Neural cell (in vitro differentiated cells): Measurements from ENCODE around the gene PDCD1. TPM values are rescaled to one million over a fixed set of nuclear protein-coding genes. Genes with fewer than 3 reads are reported as not detected.

Experiments
- H2AFZ ChIP-seq: fragments of 200-600, 300-800 bp; sonication (generic), shearing (Covaris generic); 2 replicates; pipeline ENCODE4 v1.6.0; 2014; ENCODE audit warnings: low read depth, mild to moderate bottlenecking, antibody characterized with exemption, low read length, moderate library complexity
- H3F3A ChIP-seq: fragments of 200-600 bp; shearing (Covaris generic); 2 replicates; pipeline ENCODE4 v1.6.1; 2016; ENCODE audit warnings: mild to moderate bottlenecking, moderate library complexity, mixed read lengths, antibody characterized with exemption, low read length; ENCODE audit not compliant: insufficient read depth, poor library complexity, severe bottlenecking
- H3K27ac ChIP-seq: fragments of 200-600, 300-800 bp; sonication (generic), shearing (Covaris generic); 2 replicates; pipeline ENCODE4 v1.5.1; 2014; ENCODE audit warnings: mild to moderate bottlenecking, low read length, moderate library complexity
- H3K27me3 ChIP-seq: fragments of 300-800, 200-600 bp; sonication (generic), shearing (Covaris generic); 2 replicates; pipeline ENCODE4 v1.6.0; 2014; ENCODE audit warnings: mild to moderate bottlenecking, low read depth, low read length, moderate library complexity; ENCODE audit not compliant: insufficient read depth
- H3K36me3 ChIP-seq: fragments of 300-800, 200-600 bp; sonication (generic), shearing (Covaris generic); 2 replicates; pipeline ENCODE4 v1.5.1; 2014; ENCODE audit warnings: mild to moderate bottlenecking, antibody characterized with exemption, low read length, moderate library complexity; ENCODE audit not compliant: insufficient read depth
- H3K4me2 ChIP-seq: fragments of 300-800, 200-600 bp; sonication (generic), shearing (Covaris generic); 2 replicates; pipeline ENCODE4 v1.6.0; 2014; ENCODE audit warnings: mild to moderate bottlenecking, low read length
- H3K4me3 ChIP-seq: fragments of 300-800, 200-600 bp; sonication (generic), shearing (Covaris generic); 2 replicates; pipeline ENCODE4 v1.5.1; 2014; ENCODE audit warnings: mild to moderate bottlenecking, low read length, moderate library complexity
- H3K79me2 ChIP-seq: fragments of 200-600 bp; shearing (Covaris generic); replicated peaks from 2 replicates; pipeline ENCODE4 v1.6.0; 2014; ENCODE audit warnings: mild to moderate bottlenecking, low read length, moderate library complexity; ENCODE audit not compliant: insufficient read depth
- H3K9ac ChIP-seq: fragments of 300-800, 200-600 bp; sonication (generic), shearing (Covaris generic); 2 replicates; pipeline ENCODE4 v1.6.1; 2016; ENCODE audit warnings: mild to moderate bottlenecking, low read length, mixed read lengths
- H3K9me2 ChIP-seq: fragments of 200-600 bp; shearing (Covaris generic); 2 replicates; pipeline ENCODE4 v1.6.1; 2016; ENCODE audit warnings: mild to moderate bottlenecking, low read length, mixed read lengths; ENCODE audit not compliant: insufficient read depth
- H3K9me3 ChIP-seq: fragments of 200-600, 300-800 bp; sonication (generic), shearing (Covaris generic); 2 replicates; pipeline ENCODE4 v1.6.1; 2016; ENCODE audit warnings: mild to moderate bottlenecking, mixed run types, low read length, moderate library complexity, mixed read lengths
- H4K20me1 ChIP-seq: fragments of 200-600 bp; shearing (Covaris generic); 2 replicates; pipeline ENCODE4 v1.6.1; 2016; ENCODE audit warnings: mild to moderate bottlenecking, mixed run types; ENCODE audit not compliant: insufficient read depth
- EP300 ChIP-seq: fragments of 450-650 bp; conservative IDR thresholded peaks from 2 replicates; pipeline ENCODE4 v1.6.1; 2014; ENCODE audit warnings: antibody characterized with exemption, mild to moderate bottlenecking, moderate library complexity; ENCODE audit not compliant: poor library complexity, severe bottlenecking
- EZH2 ChIP-seq: fragments of 200-600, 300-800 bp; shearing (Covaris generic), sonication (generic); IDR thresholded peaks from 2 replicates; pipeline ENCODE4 v1.6.1; 2014; ENCODE audit warnings: antibody characterized with exemption, low read length, borderline replicate concordance, mild to moderate bottlenecking; ENCODE audit not compliant: insufficient read depth, poor library complexity, severe bottlenecking
- MXI1 ChIP-seq: fragments of 450-650 bp; conservative IDR thresholded peaks from 2 replicates; pipeline ENCODE4 v1.6.1; 2014; ENCODE audit warnings: antibody characterized with exemption, mild to moderate bottlenecking; ENCODE audit not compliant: poor library complexity, severe bottlenecking
- POLR2AphosphoS5 ChIP-seq: IDR thresholded peaks from 2 replicates; pipeline ENCODE4 v1.6.1; 2012
- RAD21 ChIP-seq: fragments of 450-650 bp; conservative IDR thresholded peaks from 2 replicates; pipeline ENCODE4 v1.6.1; 2014; ENCODE audit warnings: antibody characterized with exemption, mild to moderate bottlenecking, moderate library complexity
- SMC3 ChIP-seq: fragments of 450-650 bp; conservative IDR thresholded peaks from 2 replicates; pipeline ENCODE4 v1.6.1; 2014; ENCODE audit warnings: antibody characterized with exemption, mild to moderate bottlenecking, moderate library complexity; ENCODE audit not compliant: poor library complexity
- TAF1 ChIP-seq: IDR thresholded peaks from 2 replicates; pipeline ENCODE4 v1.6.1; 2012; ENCODE audit warnings: low read depth
- polyA plus RNA-seq: library from polyadenylated mRNA; depleted of rRNA; stranded (reverse); fragments of >200 nt; gene quantifications from 2 replicates; pipeline ENCODE4 v1.2.3, GENCODE V29; 2014
- TF ChIP-seq, protein P1 (sequence below): IDR thresholded peaks from 2 replicates; pipeline ENCODE4 v1.6.1; 2012; ENCODE audit warnings: borderline replicate concordance
- TF ChIP-seq, protein P2 (sequence below): fragments of 450-650 bp; IDR thresholded peaks from 2 replicates; pipeline ENCODE4 v1.5.1; 2014; ENCODE audit warnings: antibody characterized with exemption, mild to moderate bottlenecking, moderate library complexity; ENCODE audit not compliant: poor library complexity, severe bottlenecking

The PDCD1 gene
- polyA plus RNA-seq, 1 donor from 2014 or later, result not detected

DNA sequence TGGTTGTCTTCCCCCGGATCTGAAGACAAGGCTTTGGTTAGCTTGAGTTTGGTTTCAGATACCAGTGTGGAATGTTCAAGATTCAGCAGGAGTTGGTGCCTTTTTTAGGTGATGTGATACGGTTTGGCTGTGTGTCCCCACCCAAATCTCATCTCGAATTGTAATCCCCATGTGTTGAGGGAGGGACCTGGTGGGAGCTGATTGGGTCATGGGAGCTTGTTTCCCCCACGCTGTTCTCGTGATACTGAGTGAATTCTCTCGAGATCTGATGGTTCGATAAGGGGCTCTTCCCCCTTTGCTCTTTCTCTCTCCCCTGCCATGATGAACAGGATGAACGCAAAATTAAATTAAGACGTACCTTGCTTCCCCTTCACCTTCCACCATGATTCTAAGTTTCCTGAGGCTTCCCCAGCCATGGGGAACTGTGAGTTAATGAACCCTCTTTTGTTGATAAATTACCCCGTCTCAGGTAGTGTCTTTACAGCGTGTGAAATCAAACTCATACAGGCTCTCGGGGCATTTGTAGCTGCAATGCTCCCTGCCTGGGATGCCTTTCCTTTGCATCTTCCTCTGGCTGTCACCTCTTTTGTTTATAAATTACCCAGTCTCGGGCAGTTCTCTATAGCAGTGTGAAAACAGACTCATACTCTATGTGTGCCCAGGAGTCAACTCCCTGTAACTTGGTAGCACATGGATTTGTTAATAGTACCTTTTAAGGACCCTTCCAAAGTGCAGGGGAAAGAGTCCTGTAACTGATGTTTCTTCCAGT, 21.3 kb downstream of the PDCD1 start:
- H3K4me2 ChIP-seq, result no peak overlapping the region
- no peak overlapping the region for H3K27ac ChIP-seq
- no peaks in the 10 kb centered on the region for H3K27me3 ChIP-seq
- H3K79me2 ChIP-seq, result no peaks in the 10 kb centered on the region
- no peak overlapping the region for H2AFZ ChIP-seq
- no peaks in the 10 kb centered on the region for H3K9me3 ChIP-seq
- H3K36me3 ChIP-seq, result no peaks in the 10 kb centered on the region
- no peak for TF ChIP-seq TAF1
- no peak for TF ChIP-seq MXI1
- TF ChIP-seq, protein P1, sequence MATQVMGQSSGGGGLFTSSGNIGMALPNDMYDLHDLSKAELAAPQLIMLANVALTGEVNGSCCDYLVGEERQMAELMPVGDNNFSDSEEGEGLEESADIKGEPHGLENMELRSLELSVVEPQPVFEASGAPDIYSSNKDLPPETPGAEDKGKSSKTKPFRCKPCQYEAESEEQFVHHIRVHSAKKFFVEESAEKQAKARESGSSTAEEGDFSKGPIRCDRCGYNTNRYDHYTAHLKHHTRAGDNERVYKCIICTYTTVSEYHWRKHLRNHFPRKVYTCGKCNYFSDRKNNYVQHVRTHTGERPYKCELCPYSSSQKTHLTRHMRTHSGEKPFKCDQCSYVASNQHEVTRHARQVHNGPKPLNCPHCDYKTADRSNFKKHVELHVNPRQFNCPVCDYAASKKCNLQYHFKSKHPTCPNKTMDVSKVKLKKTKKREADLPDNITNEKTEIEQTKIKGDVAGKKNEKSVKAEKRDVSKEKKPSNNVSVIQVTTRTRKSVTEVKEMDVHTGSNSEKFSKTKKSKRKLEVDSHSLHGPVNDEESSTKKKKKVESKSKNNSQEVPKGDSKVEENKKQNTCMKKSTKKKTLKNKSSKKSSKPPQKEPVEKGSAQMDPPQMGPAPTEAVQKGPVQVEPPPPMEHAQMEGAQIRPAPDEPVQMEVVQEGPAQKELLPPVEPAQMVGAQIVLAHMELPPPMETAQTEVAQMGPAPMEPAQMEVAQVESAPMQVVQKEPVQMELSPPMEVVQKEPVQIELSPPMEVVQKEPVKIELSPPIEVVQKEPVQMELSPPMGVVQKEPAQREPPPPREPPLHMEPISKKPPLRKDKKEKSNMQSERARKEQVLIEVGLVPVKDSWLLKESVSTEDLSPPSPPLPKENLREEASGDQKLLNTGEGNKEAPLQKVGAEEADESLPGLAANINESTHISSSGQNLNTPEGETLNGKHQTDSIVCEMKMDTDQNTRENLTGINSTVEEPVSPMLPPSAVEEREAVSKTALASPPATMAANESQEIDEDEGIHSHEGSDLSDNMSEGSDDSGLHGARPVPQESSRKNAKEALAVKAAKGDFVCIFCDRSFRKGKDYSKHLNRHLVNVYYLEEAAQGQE, result no peak
- TF ChIP-seq EP300, result no peak
- TF ChIP-seq RAD21, result no peak
- TF ChIP-seq, protein P2, sequence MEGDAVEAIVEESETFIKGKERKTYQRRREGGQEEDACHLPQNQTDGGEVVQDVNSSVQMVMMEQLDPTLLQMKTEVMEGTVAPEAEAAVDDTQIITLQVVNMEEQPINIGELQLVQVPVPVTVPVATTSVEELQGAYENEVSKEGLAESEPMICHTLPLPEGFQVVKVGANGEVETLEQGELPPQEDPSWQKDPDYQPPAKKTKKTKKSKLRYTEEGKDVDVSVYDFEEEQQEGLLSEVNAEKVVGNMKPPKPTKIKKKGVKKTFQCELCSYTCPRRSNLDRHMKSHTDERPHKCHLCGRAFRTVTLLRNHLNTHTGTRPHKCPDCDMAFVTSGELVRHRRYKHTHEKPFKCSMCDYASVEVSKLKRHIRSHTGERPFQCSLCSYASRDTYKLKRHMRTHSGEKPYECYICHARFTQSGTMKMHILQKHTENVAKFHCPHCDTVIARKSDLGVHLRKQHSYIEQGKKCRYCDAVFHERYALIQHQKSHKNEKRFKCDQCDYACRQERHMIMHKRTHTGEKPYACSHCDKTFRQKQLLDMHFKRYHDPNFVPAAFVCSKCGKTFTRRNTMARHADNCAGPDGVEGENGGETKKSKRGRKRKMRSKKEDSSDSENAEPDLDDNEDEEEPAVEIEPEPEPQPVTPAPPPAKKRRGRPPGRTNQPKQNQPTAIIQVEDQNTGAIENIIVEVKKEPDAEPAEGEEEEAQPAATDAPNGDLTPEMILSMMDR, result no peak
- TF ChIP-seq SMC3, result no peak
- no peak for TF ChIP-seq POLR2AphosphoS5
- no peak for TF ChIP-seq EZH2
- H3F3A ChIP-seq, result no peaks in the 10 kb centered on the region
- H3K4me3 ChIP-seq, result no peak overlapping the region
- H4K20me1 ChIP-seq, result no peaks in the 10 kb centered on the region
- H3K9ac ChIP-seq, result no peak overlapping the region
- no peaks in the 10 kb centered on the region for H3K9me2 ChIP-seq

DNA sequence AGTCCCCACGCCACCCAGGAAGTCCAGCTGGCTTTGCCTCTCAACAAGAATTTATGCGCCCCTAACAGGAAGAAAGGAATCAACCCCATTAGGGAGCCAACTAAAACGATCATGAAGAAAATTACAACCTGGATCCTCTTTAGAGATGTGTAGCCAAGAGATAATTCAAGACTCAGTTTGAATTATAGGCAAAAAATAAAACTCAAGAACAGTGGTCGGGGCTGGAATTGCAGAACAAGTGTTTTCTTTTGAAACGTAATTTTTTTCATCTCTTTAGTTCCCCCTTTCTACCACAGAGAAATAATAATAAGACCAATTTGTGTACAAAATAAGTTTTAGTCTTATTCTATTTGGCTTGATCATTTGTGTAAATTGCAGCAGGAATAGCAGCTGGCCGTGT, 22.4 kb downstream of the PDCD1 start:
- Histone ChIP-seq H3K27me3 (no peaks in the 10 kb centered on the region), H3F3A (no peaks in the 10 kb centered on the region), H2AFZ (no peak overlapping the region), H3K9me2 (no peaks in the 10 kb centered on the region), H3K79me2 (no peaks in the 10 kb centered on the region), H3K36me3 (no peaks in the 10 kb centered on the region), H3K4me3 (no peak overlapping the region), H3K9me3 (no peaks in the 10 kb centered on the region), H3K9ac (no peak overlapping the region), H4K20me1 (no peaks in the 10 kb centered on the region), H3K4me2 (no peak overlapping the region), H3K27ac (no peak overlapping the region)
- no peak for TF ChIP-seq TAF1
- TF ChIP-seq SMC3, result no peak
- TF ChIP-seq MXI1, result no peak
- no peak for TF ChIP-seq EP300
- TF ChIP-seq, protein P1, result no peak
- TF ChIP-seq, protein P2, result no peak
- no peak for TF ChIP-seq RAD21
- no peak for TF ChIP-seq POLR2AphosphoS5
- TF ChIP-seq EZH2, result no peak
